Kidney (tissue), 14 donors: ENCODE measurements around the gene SETDB2. TPM values are rescaled to one million over a fixed set of nuclear protein-coding genes. Genes with fewer than 3 reads are reported as not detected.

ENCODE experiments used
- DNase-seq, 5 donors: peaks; one replicate each; pipeline ENCODE4 v3.0.0-alpha.2; 2013 to 2020
- FAIRE-seq: peaks from 2 replicates; lab custom pipeline; 2012; peaks lifted over from hg19 to GRCh38; lab: Jason Lieb, UNC
- H3K27ac ChIP-seq, 2 donors: one replicate each; pipeline ENCODE4 v1.7.0; 2013; ENCODE audit warnings: low read depth in 2 of 2, low read length in 2 of 2, inconsistent platforms in 1 of 2
- H3K27me3 ChIP-seq: one replicate; pipeline ENCODE4 v1.7.1; 2013; ENCODE audit warnings: low read length, inconsistent platforms; ENCODE audit not compliant: control insufficient read depth, insufficient read depth
- H3K36me3 ChIP-seq, 3 donors: one replicate each; pipeline versions ENCODE4 v1.7.0 to v1.7.1; 2013; ENCODE audit warnings: low read length in 3 of 3, control low read depth in 1 of 3, inconsistent platforms in 1 of 3; ENCODE audit not compliant: insufficient read depth in 3 of 3, control insufficient read depth in 2 of 3
- H3K4me1 ChIP-seq, 3 donors: one replicate each; pipeline versions ENCODE4 v1.7.0 to v1.7.1; 2013; ENCODE audit warnings: low read length in 3 of 3, inconsistent platforms in 1 of 3, low read depth in 1 of 3; ENCODE audit not compliant: control insufficient read depth in 2 of 3, insufficient read depth in 2 of 3
- H3K4me3 ChIP-seq, 3 donors: one replicate each; pipeline versions ENCODE4 v1.7.0 to v1.8.1; 2013; ENCODE audit warnings: low read length in 3 of 3, control low read depth in 1 of 3, inconsistent platforms in 1 of 3
- H3K9ac ChIP-seq, 3 donors: one replicate each; pipeline versions ENCODE4 v1.7.0 to v1.7.1; 2013; ENCODE audit warnings: low read length in 3 of 3, control low read depth in 1 of 3, inconsistent platforms in 1 of 3
- H3K9me3 ChIP-seq, 3 donors: one replicate each; pipeline versions ENCODE4 v1.7.0 to v1.7.1; 2013; ENCODE audit warnings: low read length in 3 of 3, control low read depth in 1 of 3, inconsistent platforms in 1 of 3; ENCODE audit not compliant: control insufficient read depth in 2 of 3, insufficient read depth in 1 of 3
- intact Hi-C: fragments of 100-400 bp; cut with DNase I; formaldehyde crosslinking; loops from one replicate; pipeline ENCODE4 v1.11.1; 2022
- polyA plus RNA-seq: library from polyadenylated mRNA; stranded (reverse); fragments of 350-450 nt; fragmentation: Illumina TruSeq; extraction: RNeasy Lipid Tissue Mini Kit (QIAGEN cat#74804); gene quantifications from one replicate; pipeline ENCODE4 v1.2.3, GENCODE V29; 2014; ENCODE audit warnings: low read depth, low replicate concordance; ENCODE audit not compliant: insufficient read depth
- total RNA-seq: library from RNA; stranded (reverse); fragmentation: NEBNext Ultra II Directional; extraction: Animal tissue kit (Norgen Biotek cat#: 25700); gene quantifications from one replicate; pipeline ENCODE4 v1.2.1, GENCODE V29; 2021
- TF ChIP-seq, protein P1 (sequence below): IDR thresholded peaks from 3 replicates; pipeline ENCODE4 v1.5.1; 2012; ENCODE audit warnings: mild to moderate bottlenecking, moderate library complexity, borderline replicate concordance; ENCODE audit not compliant: insufficient read depth; ENCODE audit errors: extremely low read depth
- donor health status: control.
- donor health status: control.
- donor health status: control.
- donor health status: control.
- donor health status: control.
- donor health status: DM: yes; HTN: yes; CAD: no.
- donor health status: Normal renal cell carcinoma (clear cell type).

SETDB2 gene
- total and polyA plus RNA-seq, 2 donors from 2014 or later = 5.7 to 15.1 TPM

DNA sequence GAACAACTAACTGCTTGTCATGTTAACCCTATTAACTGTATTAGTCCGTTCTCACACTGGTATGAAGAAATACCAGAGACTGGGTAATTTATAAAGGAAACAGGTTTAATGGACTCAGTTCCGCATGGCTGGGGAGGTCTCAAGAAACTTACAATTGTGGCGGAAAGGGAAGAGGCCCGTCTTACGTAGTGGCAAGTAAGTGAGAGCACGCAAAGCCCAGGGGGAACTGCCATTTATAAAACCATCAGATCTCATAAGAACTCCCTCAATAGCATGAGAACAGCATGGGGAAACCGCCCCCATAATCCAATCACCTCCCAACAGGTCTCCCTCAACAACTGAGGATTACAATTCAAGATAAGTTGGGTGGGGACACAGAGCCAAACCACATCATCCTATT, 86.4 kb downstream of the SETDB2 start:
- Histone ChIP-seq H3K4me1 (no peaks in the 10 kb centered on the region), H3K27me3 (no peaks in the 10 kb centered on the region), H3K9ac (no peak overlapping the region), H3K4me3 (no peak overlapping the region), H3K27ac (peak overlapping the region in 1 of 2 donors; percentile 51), H3K9me3 (no peaks in the 10 kb centered on the region), H3K36me3 (peaks cover 0 to 7% (median 0%) of the 10 kb centered on the region in 3 donors)
- DNase-seq (peak in 3 of 5 donors; percentile 39 to 78 (median 75)), FAIRE-seq (no peak)
- intact Hi-C loops = no loop called here
- TF ChIP-seq, protein P1, sequence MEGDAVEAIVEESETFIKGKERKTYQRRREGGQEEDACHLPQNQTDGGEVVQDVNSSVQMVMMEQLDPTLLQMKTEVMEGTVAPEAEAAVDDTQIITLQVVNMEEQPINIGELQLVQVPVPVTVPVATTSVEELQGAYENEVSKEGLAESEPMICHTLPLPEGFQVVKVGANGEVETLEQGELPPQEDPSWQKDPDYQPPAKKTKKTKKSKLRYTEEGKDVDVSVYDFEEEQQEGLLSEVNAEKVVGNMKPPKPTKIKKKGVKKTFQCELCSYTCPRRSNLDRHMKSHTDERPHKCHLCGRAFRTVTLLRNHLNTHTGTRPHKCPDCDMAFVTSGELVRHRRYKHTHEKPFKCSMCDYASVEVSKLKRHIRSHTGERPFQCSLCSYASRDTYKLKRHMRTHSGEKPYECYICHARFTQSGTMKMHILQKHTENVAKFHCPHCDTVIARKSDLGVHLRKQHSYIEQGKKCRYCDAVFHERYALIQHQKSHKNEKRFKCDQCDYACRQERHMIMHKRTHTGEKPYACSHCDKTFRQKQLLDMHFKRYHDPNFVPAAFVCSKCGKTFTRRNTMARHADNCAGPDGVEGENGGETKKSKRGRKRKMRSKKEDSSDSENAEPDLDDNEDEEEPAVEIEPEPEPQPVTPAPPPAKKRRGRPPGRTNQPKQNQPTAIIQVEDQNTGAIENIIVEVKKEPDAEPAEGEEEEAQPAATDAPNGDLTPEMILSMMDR = no peak

DNA sequence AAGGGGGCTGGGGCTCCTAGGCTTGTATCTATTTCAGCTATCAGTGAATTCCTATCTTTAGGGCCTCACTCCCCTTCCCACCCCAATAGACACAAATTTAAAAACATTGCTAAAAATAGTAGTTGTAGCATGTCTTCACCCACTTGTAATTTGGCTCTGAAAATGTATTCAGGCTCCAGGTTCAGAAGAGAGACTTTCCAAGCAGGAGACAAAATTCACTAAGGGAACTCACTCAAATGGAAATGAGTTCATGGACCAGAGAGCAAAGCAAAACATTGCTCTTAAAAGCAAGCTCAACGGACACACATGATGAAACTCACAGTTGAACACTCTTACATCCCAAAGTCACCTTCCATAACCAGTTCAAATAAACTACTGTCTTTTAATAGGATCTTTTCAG, 88.5 kb downstream of the SETDB2 start:
- H3K27ac ChIP-seq = no peak overlapping the region
- no peak overlapping the region for H3K4me3 ChIP-seq
- no peaks in the 10 kb centered on the region for H3K9me3 ChIP-seq
- H3K4me1 ChIP-seq = no peaks in the 10 kb centered on the region
- FAIRE-seq = no peak
- peak in 2 of 5 donors; percentile 55 to 70 for DNase-seq
- H3K9ac ChIP-seq = no peak overlapping the region
- peaks cover 0 to 7% (median 0%) of the 10 kb centered on the region in 3 donors for H3K36me3 ChIP-seq
- H3K27me3 ChIP-seq = no peaks in the 10 kb centered on the region
- intact Hi-C loops = no loop called here
- TF ChIP-seq, protein P1 = no peak

DNA sequence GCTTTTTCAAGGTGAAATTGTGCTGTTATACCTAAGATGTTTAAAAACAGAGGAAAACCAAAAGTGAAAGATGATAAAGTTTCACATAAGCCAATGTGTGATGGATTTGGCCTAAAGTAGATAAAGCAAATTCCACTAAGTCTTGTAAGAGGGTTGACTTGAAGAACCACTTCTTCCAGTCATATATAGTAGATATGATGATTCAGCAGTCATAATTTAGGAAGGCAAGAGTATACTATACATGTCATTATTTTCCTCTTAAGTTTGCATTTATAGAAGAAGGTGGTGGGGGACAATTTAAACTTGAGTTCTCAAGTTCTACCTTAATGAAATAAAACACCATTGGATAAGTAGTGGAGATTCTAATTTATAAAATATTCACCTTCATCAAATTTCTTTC, 88.9 kb downstream of the SETDB2 start:
- Histone ChIP-seq H3K27ac (no peak overlapping the region), H3K9ac (no peak overlapping the region), H3K4me3 (no peak overlapping the region), H3K36me3 (peaks cover 0 to 7% (median 3%) of the 10 kb centered on the region in 3 donors), H3K27me3 (no peaks in the 10 kb centered on the region), H3K4me1 (no peaks in the 10 kb centered on the region), H3K9me3 (no peaks in the 10 kb centered on the region)
- FAIRE-seq (no peak), DNase-seq (no peak)
- TF ChIP-seq, protein P1 = no peak
- intact Hi-C loops = no loop called here
